NCI-H1930 (cell line): ENCODE results near the gene CMTM7.
"Not testable (repeated sequence)": the region's sequence is repeated elsewhere in the genome, so short reads cannot be mapped to it uniquely, and the experiment has no call there.

Source experiments
- DNase-seq, 2 experiments: peaks; one replicate each; lab custom pipeline; 2025; lab: John Stamatoyannopoulos, UW

CMTM7 gene

DNA sequence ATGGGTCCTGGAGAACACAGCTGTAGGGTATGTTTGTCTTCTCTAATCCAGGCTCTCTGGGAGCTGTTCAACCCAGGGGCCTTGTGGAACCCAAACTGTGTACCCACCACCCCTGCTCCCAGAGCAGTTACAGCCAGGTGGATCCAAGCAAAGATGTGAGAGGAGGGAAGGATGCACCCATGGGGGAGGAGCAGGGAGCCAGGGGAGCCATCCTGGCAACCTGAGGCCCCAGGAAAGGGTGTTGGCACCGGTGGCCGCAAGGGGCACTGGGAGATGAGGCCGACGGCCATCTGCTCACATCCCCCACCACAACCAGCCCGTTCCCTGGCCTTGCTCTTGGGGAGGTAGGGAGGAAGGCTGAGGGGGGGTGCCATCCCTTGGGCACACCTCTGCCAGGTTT, 67.8 kb downstream of the CMTM7 start:
- DNase-seq = no peak

DNA sequence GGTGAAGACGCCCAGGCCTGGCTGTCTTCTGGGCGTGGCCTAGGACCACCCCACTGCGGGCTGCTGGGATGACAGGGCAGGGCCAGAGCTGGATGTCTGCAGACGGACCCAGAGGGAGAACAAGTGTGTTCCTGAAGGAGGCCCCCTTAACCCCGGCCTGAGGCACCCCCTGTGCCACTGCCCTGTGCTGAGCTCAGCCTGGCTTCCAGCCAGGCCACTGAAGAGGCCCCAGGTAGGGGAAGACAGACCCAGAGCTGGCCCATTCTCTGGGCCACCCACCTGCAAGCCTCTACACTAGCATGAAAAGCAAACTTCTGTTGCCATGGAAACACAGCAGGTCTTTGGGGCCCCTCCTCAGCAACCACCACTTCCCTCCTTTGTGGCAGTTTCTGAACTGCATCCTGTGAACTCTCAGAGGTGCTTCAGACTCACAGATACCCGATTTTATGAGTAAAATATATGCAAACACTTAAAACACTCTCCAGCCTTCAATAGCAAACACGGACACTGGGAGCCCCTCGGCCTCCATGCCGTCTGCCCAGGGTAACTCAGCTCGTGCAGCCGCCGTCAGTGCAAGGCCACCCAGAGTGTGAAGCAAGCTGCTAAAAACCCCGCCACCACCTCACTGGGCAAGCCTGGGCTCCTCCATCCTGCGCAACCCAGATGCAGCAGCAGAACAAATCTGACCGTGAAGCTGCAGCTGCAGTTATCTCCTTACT, 68.5 kb downstream of the CMTM7 start:
- DNase-seq = no peak

DNA sequence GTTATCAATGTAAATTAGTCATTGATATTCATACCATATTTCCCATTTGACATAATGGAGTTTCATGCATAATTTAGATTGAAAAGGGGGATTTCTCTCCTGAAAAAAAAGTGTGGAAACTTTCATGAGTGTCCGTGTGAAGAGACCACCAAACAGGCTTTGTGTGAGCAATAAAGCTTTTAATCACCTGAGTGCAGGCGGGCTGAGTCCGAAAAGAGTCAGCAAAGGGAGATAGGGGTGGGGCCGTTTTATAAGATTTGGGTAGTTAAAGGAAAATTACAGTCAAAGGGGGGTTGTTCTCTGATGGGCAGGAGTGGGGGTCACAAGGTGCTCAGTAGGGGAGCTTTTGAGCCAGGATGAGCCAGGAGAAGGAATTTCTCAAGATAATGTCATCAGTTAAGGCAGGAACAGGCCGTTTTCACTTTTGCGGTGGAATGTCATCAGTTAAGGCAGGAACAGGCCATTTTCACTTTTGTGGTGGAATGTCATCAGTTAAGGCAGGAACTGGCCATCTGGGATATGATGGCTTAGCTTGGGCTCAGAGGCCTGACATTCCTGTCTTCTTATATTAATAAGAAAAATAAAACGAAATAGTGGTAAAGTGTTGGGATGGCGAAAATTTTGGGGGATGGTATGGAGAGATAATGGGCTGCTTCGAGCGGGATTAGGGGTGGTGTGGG, 69.3 kb downstream of the CMTM7 start:
- DNase-seq = not testable (repeated sequence)

DNA sequence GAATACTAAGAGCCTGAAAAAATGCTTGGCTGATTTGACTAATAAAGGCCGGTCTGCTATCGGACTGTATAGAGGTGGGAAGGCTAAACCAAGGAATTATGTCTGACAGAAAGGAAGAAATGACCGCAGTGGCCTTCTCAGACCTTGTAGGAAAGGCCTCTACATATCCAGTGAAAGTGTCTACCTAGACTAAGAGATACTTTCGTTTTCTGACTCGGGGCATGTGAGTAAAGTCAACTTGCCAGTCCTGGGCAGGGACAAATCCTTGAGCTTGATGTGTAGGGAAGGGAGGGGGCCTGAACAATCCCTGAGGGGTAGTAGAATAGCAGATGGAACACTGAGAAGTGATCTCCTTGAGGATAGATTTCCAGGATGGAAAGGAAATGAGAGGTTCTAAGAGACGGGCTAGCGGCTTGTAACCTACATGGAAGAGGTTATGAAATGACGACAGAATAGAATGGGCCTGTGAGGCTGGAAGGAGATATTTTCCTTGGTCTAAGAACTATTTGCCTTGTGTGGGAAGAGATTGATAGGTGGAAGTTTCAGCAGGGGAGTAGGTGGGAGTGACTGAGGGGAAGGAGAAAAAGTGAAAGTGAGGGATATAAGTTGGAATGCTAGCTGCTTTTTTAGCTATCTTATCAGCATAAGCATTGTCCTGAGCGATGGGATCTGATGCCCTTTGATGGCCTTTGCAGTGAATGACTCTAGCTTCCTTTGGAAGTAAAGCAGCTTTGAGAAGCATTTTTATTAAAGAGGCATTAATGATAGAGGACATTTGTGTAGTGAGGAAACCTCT, 70.7 kb downstream of the CMTM7 start:
- not testable (repeated sequence) for DNase-seq

DNA sequence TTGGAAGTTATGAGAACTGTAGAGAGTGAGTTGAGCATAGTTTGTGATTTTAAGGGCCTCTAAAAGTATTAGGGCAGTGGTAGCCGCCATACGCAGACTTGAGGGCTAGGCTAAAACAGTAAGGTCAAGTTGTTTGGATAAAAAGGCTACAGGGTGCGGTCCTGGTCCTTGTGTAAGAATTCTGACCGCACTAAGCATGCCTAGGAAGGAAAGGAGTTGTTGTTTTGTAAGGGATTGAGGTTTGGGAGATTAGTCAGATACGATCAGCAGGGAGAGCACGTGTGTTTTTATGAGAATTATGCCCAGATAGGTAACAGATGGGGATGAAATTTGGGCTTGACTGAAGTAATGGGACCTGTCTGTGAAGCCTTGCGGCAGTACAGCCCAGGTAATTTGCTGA, 71.8 kb downstream of the CMTM7 start:
- DNase-seq = not testable (repeated sequence)

DNA sequence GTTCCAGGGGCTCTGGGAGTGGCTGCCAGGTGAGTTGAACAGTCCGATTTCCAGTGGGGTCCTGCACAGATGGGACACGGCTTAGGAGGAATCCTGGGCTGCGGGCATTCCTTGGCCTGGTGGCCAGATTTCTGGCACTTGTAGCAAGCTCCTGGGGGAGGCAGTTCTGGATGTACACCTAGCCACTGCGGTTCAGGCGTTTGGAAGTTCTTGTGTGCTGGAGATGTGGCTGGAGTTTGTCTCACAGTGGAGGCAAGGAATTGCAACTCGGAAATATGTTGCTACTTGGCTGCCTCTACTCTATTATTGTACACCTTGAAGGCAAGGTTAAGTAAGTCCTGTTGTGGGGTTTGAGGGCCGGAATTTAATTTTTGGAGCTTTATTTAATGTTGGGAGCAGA, 73.1 kb downstream of the CMTM7 start:
- DNase-seq = not testable (repeated sequence)

DNA sequence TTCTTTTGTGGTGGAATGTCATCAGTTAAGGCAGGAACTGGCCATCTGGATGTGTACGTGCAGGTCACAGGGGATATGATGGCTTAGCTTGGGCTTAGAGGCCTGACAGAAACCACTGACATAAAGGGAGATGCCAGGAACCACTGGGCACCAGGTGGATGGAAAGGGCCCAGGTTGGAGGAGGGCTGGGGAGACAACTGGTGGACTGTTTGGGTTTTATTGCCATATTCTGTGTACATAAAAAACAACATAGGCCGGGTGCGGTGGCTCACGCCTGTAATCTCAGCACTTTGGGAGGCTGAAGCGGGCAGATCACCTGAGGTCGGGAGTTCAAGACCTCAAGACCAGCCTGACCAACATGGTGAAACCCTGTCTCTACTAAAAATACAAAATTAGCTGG, 75.2 kb downstream of the CMTM7 start:
- DNase-seq = not testable (repeated sequence)

DNA sequence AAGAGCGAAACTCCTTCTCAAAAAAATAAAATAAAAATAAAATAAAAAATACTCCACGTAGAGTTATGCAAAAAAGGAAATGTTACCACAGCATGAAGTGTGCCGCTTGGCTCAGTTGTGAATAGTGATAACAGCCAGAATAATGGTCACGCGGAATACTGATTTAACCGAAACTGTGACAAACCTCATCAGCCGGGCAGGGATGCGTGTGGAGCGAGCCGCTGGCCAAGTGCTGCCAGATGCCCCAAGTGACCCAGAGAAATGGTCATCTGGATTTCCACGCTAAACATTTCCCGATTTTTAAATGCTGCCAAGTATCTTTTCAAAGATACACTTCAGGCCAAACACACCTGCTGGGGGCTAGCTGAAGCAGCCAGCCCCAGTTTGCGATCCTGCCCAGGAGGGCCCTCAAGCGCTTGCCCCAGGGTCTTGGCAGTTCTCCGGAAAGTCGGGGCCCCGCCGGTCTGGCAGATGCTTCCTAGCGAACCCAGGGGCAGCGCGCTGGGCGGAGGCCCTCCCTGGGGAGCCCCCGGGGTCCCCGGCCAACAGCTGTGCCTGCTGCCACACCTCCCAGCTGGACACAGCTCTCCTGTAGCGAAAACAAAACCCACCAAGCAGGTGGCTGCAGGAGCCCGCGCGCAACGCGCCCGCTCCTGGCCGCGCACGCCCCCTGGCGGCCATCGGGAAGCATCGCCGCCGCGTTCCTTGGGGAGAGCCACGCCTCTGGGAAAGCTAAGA, 75.8 kb downstream of the CMTM7 start:
- peak; percentile 13 to 24 for DNase-seq

DNA sequence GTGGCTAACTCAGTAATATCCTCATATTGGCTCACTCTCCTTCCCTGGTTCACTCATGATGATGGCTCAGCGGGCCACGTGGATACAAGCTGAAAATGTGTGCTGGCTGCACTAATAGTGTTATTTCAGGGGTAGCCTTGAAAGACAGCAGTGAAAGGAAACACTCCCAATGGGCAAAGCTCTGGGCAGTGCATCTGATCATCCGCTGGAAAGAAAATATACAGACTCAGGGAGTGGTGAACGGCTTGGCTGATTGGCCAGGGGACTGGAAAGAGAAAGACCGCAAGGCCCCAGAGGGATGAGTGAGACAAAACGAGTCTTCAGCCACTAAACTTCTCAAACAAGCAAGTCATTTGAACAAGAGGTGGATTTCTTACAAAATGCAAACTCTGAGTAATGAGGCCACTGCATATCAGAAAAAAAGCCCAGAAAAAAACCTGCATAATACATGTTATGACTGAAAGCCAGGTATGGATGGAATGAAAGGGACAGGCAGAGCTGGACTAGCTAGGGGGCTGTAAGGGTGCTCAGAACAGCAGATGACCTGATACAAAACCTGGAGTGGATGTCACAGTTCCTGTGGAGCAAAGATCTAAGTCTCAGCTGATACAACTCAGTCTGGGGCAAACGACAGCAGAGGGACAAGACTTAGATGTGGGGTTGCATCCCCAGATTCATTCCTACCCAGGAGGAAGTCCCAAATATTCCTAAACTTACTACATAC, 77.7 kb downstream of the CMTM7 start:
- no peak for DNase-seq

DNA sequence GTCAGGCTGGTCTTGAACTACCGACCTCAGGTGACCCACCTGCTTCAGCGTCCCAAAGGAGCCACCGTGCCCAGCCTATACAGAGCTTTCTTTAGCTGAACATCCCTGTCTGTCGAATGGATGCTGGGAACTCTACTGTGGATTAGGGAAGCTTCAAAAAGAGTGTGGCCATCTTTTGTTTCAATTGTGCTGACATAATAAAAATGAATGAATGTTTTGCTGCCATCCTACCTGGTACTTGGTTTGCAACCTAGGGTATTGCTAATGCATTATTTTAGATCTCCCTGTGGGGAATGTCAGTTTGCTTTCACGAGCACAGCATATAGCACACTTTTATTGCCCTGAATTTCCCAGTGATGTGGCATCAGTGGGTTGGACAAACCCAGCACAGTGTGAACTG, 78.7 kb downstream of the CMTM7 start:
- no peak for DNase-seq

DNA sequence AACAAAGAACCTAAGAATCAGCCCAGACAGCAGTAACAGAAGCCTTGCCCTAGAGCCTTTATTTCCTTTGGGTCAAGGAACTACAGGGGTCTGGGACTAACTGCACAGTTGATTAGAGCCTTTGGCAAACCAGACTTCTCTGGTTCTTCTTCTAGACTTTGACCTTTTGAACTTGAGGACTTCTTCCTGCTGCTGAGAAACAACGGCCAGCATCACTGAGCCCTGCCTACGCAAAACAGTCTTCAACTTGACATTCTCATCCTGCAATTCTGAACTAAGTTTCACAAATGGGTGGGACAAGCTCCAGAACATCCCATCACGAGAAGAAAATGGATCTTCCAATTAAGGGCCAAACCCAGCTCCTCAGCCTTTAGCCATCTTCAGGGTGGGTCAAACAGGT, 79.6 kb downstream of the CMTM7 start:
- no peak for DNase-seq

DNA sequence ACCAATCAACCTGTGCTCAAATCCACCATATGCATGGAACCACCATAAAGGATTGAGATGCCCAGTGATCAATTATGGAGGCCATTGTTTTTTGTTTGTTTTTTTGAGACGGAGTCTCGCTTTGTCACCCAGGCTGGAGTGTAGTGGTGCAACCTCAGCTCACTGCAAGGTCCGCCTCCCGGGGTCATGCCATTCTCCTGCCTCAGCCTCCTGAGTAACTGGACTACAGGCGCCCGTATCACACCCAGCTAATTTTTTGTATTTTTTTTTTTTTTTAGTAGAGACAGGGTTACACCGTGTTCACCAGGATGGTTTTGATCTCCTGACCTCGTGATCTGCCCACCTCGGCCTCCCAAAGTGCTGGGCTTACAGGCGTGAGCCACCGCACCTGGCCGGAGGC, 80.5 kb downstream of the CMTM7 start:
- not testable (repeated sequence) for DNase-seq

DNA sequence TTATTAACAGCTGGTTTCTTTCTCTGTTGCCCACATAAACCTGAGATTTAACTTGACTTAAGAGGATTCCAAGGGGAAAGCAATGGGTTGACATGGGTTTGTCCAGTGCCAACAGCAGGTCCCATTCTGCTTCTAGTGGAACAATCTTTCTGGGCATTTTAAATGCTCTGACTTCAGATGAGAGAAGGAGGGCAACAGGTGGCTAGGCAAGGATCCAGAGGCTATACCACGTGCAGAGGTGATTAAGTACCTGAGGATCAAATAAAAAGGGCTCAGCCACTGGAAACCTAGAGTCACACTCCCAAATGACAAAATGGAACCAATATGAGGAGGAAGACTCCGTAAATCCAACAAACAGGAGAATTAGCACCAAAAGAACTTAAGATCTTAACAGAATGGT, 82.5 kb downstream of the CMTM7 start:
- DNase-seq = no peak

DNA sequence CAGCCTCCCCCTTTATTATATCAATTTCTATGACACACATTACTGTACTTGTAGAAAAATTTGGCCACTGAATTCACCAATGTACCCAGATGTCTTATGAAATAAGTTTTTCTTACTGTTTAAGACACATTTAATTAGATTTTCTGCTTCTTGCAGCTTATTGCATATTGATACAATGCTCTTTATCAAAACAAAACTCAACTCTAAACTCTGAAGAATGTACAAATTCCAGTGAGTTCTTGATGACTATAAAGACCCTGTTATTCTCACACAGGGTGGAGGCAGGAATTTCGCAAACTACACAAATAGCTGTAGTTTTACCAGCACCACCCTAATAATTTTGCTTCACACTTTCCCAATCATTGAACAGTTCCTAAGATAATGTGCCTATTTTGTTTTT, 89.0 kb downstream of the CMTM7 start:
- DNase-seq = no peak

DNA sequence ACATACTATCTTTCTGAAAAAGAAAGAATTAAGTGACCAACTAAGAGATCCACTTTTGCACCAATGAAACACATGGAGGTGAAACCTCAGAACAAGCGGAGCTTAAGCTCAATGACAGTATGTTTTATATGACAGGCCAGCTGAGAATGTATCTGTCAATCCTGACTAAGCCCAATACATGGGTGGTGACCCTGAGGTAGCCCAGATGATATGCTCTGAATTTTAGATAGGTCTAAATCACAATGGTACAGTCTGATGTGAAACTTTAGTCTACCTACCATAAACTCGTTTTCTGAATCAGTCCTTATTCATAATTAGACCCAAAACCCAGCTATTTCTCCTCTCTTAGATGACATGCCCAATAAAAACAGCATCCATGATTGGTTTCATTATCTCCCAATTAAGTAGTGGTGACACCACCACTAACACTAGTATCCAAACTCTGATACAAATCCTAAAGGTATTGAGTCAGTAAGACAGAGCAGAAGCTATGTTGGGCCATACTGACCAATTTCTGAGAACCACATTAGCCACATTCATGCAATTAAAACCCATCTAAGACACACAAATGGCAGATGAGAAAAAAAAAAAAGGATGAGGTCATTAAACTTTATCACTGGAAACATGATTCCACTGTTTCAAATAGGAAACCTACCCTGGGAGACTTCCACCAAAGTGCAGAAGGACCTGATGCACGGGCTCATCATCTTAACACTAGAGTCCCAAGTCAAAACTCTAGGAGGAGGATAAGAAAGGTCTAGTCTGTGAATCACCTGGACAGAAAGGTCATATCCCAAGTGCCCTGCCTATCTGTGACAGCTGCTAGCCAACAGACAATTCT, 90.4 kb downstream of the CMTM7 start:
- DNase-seq = no peak

DNA sequence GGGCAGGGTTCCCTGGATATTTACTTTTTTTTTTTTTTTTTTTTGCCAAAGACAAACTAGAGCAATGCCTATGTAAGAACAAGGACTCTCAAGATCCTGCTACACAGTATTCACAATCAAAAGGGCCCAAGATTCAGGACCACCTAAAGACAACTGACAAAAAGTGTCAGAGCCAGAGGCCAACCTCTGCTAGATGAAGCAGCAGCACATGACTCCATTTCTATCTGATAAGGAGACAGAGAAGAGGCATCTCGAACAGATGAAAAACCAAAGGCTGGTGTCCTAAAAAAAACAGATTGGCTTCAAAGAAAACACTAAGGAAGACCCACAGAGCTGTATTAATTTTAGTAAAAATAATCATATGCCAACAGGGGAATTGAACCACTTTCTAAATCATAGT, 91.0 kb downstream of the CMTM7 start:
- DNase-seq = no peak

DNA sequence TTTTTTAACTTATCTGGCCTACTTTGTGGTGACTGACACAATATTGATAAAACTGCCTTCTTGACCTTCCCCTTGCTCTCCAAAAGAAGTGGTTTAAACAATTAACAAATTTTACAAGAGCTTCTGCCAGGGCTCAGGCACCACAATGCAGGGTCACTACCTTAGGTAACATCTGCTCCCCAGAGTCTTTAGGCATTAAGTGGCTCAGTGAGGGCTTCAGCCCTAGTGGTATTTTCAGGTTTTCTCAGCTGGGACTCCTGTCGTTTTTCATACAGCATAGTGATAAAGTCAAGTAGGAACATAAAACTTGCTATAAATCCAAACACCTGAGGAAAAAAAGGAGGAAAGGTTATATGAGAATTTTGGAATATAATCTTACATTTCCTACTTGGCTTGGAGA, 92.1 kb downstream of the CMTM7 start:
- DNase-seq = no peak

DNA sequence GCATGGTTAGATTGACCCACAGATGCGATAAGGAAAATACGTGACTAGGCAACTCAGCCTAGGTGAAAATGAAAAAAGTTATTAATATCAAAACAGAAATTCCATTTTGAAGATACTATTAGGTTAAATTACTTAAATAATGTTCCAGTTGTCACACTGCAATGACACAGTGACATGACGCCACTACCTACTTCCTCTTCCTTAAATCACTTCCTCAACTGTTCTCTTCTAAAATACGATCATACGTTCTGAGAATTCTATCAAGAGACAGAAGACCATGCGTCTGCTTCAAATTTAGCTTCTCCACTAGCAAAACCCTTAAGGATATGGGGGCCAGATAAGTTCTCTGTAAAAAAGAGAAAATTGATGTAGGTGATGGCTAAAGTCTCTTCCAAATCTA, 92.8 kb downstream of the CMTM7 start:
- DNase-seq = no peak

DNA sequence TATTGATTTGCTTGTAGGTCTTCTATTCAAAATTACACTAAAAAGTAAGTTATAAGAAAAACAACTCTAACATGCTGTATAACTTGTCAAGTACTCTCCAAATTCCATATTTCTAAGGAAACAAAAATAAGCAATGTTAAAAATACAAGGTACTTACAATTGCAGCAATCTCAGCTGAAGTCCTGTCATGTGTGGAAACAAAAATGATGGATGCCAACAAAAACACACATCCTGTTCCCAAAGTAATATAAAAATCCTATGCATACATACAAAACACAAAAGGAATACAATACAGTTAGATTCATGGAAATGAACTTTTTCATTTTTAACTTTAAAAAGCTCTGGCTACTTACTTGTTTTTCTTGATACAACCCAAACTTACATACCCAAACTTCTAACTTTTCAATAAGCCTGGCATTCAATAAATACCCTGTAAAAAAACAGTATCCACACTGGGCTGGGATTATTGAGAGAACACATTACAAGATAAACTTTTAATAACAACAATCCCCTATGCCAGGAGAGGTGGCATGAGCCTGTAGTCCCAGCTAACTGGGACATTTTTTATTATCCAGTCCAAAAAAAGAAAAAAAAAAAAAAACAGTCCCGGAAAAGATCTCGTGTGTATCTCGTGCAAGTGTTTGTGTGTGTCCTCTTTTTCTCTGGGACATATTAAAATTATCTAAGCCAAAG, 96.3 kb downstream of the CMTM7 start:
- no peak for DNase-seq

DNA sequence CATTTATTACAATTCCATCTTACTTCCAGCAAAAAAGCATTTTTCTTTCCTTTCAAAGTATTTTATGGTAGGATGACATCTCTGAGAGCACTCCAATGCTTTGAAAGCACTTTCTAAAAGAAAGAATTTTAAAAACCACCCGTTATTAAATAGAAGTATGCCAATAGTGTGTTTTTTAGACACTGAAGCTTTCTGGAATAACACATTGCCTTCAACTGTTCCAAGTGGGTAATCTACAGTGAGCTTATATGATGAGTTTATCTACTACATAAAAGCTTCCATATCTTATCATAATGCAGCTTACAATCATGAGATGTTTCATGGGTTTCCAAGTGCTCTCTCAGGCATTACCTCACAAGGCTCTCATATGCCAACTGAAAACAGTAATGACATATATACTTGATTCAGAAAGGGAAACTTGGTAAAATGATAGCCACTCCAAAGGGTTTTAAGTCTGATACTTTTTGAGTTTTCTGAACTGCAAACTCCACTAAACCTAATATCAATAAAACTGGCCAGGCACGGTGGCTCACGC, 96.9 kb downstream of the CMTM7 start:
- no peak for DNase-seq
